SU-DHL-6 (cell line): ENCODE data around the gene SPG7.

ENCODE experiments used
- CTCF ChIP-seq: fragments of 200-600 bp; sonication (generic); IDR thresholded peaks from one replicate; pipeline ENCODE4 v1.5.1; 2017; ENCODE audit warnings: antibody characterized with exemption, mild to moderate bottlenecking, low read length, moderate library complexity; ENCODE audit not compliant: insufficient read depth, poor library complexity, severe bottlenecking
- EZH2phosphoT487 ChIP-seq: fragments of 200-600 bp; sonication (generic), shearing (Covaris generic); conservative IDR thresholded peaks from 2 replicates; pipeline ENCODE4 v1.6.1; 2018; ENCODE audit warnings: mild to moderate bottlenecking, antibody characterized with exemption, low read length, moderate library complexity, mixed read lengths

GRCh38 chr16:89491974-89492687 is 16.1 kb upstream of the SPG7 start:
- TF ChIP-seq CTCF (no peak), EZH2phosphoT487 (no peak)
